Endodermal cell (in vitro differentiated cells): Measurements from ENCODE around the gene SELENOS. TPM values are rescaled to one million over a fixed set of nuclear protein-coding genes. Genes with fewer than 3 reads are reported as not detected.

Experiments
- DNase-seq: peaks from one replicate; pipeline ENCODE4 v3.0.0-alpha.2; 2017
- H3K27ac ChIP-seq: 2 replicates; pipeline ENCODE4 v1.5.1; 2013; ENCODE audit warnings: mild to moderate bottlenecking, low read depth, low read length, moderate library complexity
- H3K27me3 ChIP-seq: 2 replicates; pipeline ENCODE4 v1.6.1; 2013; ENCODE audit warnings: mild to moderate bottlenecking, low read length, moderate library complexity; ENCODE audit not compliant: insufficient read depth, control insufficient read depth, poor library complexity, severe bottlenecking
- H3K36me3 ChIP-seq: 2 replicates; pipeline ENCODE4 v1.7.0; 2013; ENCODE audit warnings: mild to moderate bottlenecking, low read length, moderate library complexity; ENCODE audit not compliant: control insufficient read depth, insufficient read depth
- H3K4me1 ChIP-seq: one replicate; pipeline ENCODE4 v1.7.0; 2013; ENCODE audit warnings: low read length; ENCODE audit not compliant: control insufficient read depth, insufficient read depth
- H3K4me3 ChIP-seq: 2 replicates; pipeline ENCODE4 v1.5.1; 2013; ENCODE audit warnings: mild to moderate bottlenecking, low read length, moderate library complexity
- H3K9ac ChIP-seq: 2 replicates; pipeline ENCODE4 v1.6.1; 2013; ENCODE audit warnings: mild to moderate bottlenecking, low read length, moderate library complexity; ENCODE audit not compliant: poor library complexity, severe bottlenecking; ENCODE audit errors: extremely low read depth
- H3K9me3 ChIP-seq: 2 replicates; pipeline ENCODE4 v1.6.1; 2013; ENCODE audit warnings: mild to moderate bottlenecking, low read length, moderate library complexity; ENCODE audit not compliant: control insufficient read depth
- H3K27ac Mint-ChIP-seq: 2 replicates; pipeline ENCODE4 v1.8.0; 2020; ENCODE audit warnings: mixed read lengths
- H3K27me3 Mint-ChIP-seq: 2 replicates; pipeline ENCODE4 v1.8.0; 2021; ENCODE audit warnings: mild to moderate bottlenecking, mixed read lengths; ENCODE audit not compliant: insufficient read depth
- H3K36me3 Mint-ChIP-seq: 2 replicates; pipeline ENCODE4 v1.8.0; 2020; ENCODE audit warnings: low read depth, mixed read lengths
- H3K4me1 Mint-ChIP-seq: 2 replicates; pipeline ENCODE4 v1.8.0; 2020; ENCODE audit warnings: mixed read lengths
- H3K4me3 Mint-ChIP-seq: 2 replicates; pipeline ENCODE4 v1.8.0; 2020; ENCODE audit warnings: mild to moderate bottlenecking, moderate library complexity, mixed read lengths
- H3K9me3 Mint-ChIP-seq: 2 replicates; pipeline ENCODE4 v1.8.0; 2020; ENCODE audit warnings: mild to moderate bottlenecking, mixed read lengths
- CTCF ChIP-seq: fragments of 200-600 bp; sonication (generic); conservative IDR thresholded peaks from 2 replicates; pipeline ENCODE4 v1.5.0; 2021; ENCODE audit warnings: antibody characterized with exemption, mild to moderate bottlenecking
- WGBS, 2 experiments: methylation state at CpG; one replicate each; pipeline versions ENCODE4 v1.1.5 to v1.1.7; 2013; ENCODE audit warnings: missing lambda C conversion rate in 2 of 2, mixed read lengths in 1 of 2; ENCODE audit not compliant: insufficient coverage in 1 of 2, insufficient read length in 1 of 2; 5-methylcytosine and 5-hydroxymethylcytosine counted together
- total RNA-seq, 2 donors: library from RNA; stranded (reverse); fragmentation: NEBNext Ultra II Directional in 1 of 2; extraction: Animal tissue kit (Norgen Biotek cat#: 25700) in 1 of 2; gene quantifications; 2 replicates in 1 of 2; 3 replicates in 1 of 2; pipeline ENCODE4 v1.2.1, GENCODE V29; 2021

The SELENOS gene
- total RNA-seq, 2 donors from 2014 or later: 56.1 to 60.5 TPM

GRCh38 chr15:101318839-101319238 is 41.6 kb upstream of the SELENOS start:
- Histone ChIP-seq H3K4me1 (no peaks in the 10 kb centered on the region), H3K36me3 (no peaks in the 10 kb centered on the region), H3K27me3 (no peaks in the 10 kb centered on the region), H3K9ac (no peak overlapping the region), H3K4me3 (no peak overlapping the region), H3K27ac (no peak overlapping the region), H3K9me3 (no peaks in the 10 kb centered on the region)
- Mint-ChIP-seq H3K9me3 (no peaks in the 10 kb centered on the region), H3K4me3 (no peak overlapping the region), H3K4me1 (no peaks in the 10 kb centered on the region), H3K27ac (no peak overlapping the region), H3K36me3 (no peaks in the 10 kb centered on the region), H3K27me3 (peaks cover 5% of the 10 kb centered on the region)
- no peak for DNase-seq
- WGBS, 2 experiments: 73 to 75% methylated on average over 6 to 7 of the region's 7 CpGs
- no peak for TF ChIP-seq CTCF

GRCh38 chr15:101318147-101318819 is 41.0 kb upstream of the SELENOS start:
- no peaks in the 10 kb centered on the region for H3K9me3 ChIP-seq
- no peak overlapping the region for H3K27ac ChIP-seq
- no peak overlapping the region for H3K9ac ChIP-seq
- no peak for TF ChIP-seq CTCF
- no peaks in the 10 kb centered on the region for H3K4me1 ChIP-seq
- H3K4me3 ChIP-seq: no peak overlapping the region
- H3K9me3 Mint-ChIP-seq: no peaks in the 10 kb centered on the region
- no peaks in the 10 kb centered on the region for H3K36me3 Mint-ChIP-seq
- no peak overlapping the region for H3K27ac Mint-ChIP-seq
- H3K4me3 Mint-ChIP-seq: no peak overlapping the region
- no peaks in the 10 kb centered on the region for H3K27me3 ChIP-seq
- DNase-seq: no peak
- peaks cover 5% of the 10 kb centered on the region for H3K27me3 Mint-ChIP-seq
- WGBS, 2 experiments: 91 to 95% methylated on average over 20 of the region's 20 CpGs
- H3K4me1 Mint-ChIP-seq: no peaks in the 10 kb centered on the region
- H3K36me3 ChIP-seq: no peaks in the 10 kb centered on the region

GRCh38 chr15:101317336-101317872 is 40.1 kb upstream of the SELENOS start:
- Mint-ChIP-seq H3K9me3 (no peaks in the 10 kb centered on the region), H3K4me1 (no peaks in the 10 kb centered on the region), H3K27me3 (peaks cover 5% of the 10 kb centered on the region), H3K4me3 (no peak overlapping the region), H3K27ac (no peak overlapping the region), H3K36me3 (no peaks in the 10 kb centered on the region)
- H3K27ac ChIP-seq: no peak overlapping the region
- H3K4me1 ChIP-seq: no peaks in the 10 kb centered on the region
- no peak overlapping the region for H3K9ac ChIP-seq
- no peak for DNase-seq
- no peak overlapping the region for H3K4me3 ChIP-seq
- TF ChIP-seq CTCF: no peak
- WGBS, 2 experiments: 88 to 91% methylated on average over 4 to 6 of the region's 6 CpGs
- no peaks in the 10 kb centered on the region for H3K27me3 ChIP-seq
- H3K36me3 ChIP-seq: no peaks in the 10 kb centered on the region
- no peaks in the 10 kb centered on the region for H3K9me3 ChIP-seq
